ENCODE data around the gene PARD3.

PARD3 gene

DNA sequence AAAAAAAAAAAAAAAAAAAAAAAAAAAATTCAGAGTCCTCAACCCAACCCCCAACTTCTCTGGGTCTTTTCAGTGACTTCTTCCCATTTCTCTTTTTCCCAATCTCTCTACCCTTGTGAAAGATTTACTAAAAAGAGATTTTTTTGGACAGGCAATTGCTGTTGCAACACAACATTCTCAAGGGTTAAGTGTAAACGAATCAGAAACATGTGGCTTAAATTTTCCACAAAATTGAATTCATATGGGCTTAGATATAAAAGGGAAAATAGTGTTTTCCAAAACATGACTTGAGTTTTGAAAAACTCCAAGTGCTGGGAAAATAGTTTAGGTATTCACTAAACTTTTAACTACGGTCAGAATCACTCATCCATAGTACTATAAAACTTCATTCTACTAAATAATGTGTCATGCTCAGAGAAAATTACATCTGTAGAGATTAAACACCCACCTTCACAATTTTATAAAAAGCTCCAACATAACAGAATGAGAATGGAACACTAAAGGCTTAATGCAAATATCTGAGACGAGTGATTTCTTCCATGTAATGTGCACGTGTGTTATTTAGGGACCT is 643.1 kb downstream of the PARD3 start:
- TF ChIP-seq, protein P1, sequence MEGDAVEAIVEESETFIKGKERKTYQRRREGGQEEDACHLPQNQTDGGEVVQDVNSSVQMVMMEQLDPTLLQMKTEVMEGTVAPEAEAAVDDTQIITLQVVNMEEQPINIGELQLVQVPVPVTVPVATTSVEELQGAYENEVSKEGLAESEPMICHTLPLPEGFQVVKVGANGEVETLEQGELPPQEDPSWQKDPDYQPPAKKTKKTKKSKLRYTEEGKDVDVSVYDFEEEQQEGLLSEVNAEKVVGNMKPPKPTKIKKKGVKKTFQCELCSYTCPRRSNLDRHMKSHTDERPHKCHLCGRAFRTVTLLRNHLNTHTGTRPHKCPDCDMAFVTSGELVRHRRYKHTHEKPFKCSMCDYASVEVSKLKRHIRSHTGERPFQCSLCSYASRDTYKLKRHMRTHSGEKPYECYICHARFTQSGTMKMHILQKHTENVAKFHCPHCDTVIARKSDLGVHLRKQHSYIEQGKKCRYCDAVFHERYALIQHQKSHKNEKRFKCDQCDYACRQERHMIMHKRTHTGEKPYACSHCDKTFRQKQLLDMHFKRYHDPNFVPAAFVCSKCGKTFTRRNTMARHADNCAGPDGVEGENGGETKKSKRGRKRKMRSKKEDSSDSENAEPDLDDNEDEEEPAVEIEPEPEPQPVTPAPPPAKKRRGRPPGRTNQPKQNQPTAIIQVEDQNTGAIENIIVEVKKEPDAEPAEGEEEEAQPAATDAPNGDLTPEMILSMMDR (IDR thresholded peaks at IDR 0.05), result no peak
- no peak for DNase-seq
- Histone ChIP-seq H3K9me3 (no peaks in the 10 kb centered on the region), H3K4me1 (no peaks in the 10 kb centered on the region), H3K27ac (no peak overlapping the region), H3K4me3 (no peak overlapping the region), H3K36me3 (no peaks in the 10 kb centered on the region), H3K27me3 (no peaks in the 10 kb centered on the region)
- intact Hi-C loops (cut with DNase I; ENCODE audit: low total_unique reads), result no loop called here

DNA sequence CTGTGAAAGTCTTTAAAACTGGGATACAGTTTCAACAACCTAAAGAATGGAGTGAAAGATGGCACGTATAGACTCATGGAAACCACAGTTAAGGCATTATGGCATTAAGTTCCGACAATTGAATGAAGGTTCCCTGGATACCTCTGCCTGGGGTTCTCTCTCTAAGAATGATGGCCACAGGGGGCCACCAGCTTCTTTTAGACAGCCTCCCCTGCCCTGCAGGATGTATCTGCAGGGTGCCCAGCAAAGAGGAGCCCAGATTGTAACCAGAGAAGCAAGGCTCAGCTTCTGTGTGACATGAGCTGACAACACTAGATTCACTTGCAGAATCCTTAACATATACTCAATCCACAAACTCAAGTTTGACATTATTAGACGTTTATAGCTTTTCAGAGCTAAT is 645.4 kb downstream of the PARD3 start:
- Histone ChIP-seq H3K4me1 (no peaks in the 10 kb centered on the region), H3K4me3 (no peak overlapping the region), H3K36me3 (no peaks in the 10 kb centered on the region), H3K9me3 (no peaks in the 10 kb centered on the region), H3K27me3 (no peaks in the 10 kb centered on the region), H3K27ac (no peak overlapping the region)
- no peak for DNase-seq
- TF ChIP-seq, protein P1 (IDR thresholded peaks at IDR 0.05), result no peak
- intact Hi-C loops (cut with DNase I; ENCODE audit: low total_unique reads), result no loop called here

DNA sequence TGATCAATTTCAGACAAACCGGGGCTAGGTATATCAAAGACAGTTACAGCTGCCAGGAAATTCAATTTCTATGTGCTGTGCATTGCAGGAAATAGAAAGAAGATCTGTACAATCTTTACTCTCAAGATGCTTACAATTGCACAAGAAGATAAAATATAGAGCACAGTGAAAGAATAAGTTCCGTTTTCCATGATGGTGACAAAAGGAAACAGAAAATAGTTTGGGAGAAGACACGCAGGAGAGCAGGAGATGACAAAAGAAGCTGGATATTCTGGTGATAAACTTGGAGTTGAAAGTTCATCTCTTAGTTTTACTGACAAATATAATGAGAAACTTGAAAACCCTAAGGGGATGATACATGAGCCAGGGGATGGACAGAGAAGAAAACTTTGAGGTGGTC is 646.0 kb downstream of the PARD3 start:
- intact Hi-C loops (cut with DNase I; ENCODE audit: low total_unique reads), result no loop called here
- no peaks in the 10 kb centered on the region for H3K4me1 ChIP-seq
- H3K4me3 ChIP-seq, result no peak overlapping the region
- H3K27ac ChIP-seq, result no peak overlapping the region
- H3K36me3 ChIP-seq, result no peaks in the 10 kb centered on the region
- no peaks in the 10 kb centered on the region for H3K9me3 ChIP-seq
- DNase-seq, result no peak
- TF ChIP-seq, protein P1 (IDR thresholded peaks at IDR 0.05), result no peak
- H3K27me3 ChIP-seq, result no peaks in the 10 kb centered on the region

DNA sequence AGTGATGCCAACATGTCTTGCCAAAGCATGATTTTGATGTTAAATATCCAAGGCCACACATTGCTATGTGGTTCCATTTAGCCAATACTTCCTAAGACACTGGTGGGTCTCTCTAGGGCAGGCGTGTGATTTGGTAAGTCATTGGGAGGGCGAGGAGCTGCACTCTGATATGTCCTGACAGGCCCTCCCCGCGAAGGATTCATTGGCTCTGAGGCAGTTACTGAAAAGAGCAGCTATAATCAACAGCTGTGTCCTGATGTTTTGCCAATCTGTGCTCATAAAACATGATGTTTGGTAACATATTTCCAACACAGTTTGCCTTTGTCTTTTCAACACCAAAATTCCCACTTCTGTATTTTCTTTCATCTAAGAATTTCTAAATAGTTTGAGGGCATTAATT is 646.7 kb downstream of the PARD3 start:
- Histone ChIP-seq H3K4me3 (no peak overlapping the region), H3K4me1 (no peaks in the 10 kb centered on the region), H3K9me3 (no peaks in the 10 kb centered on the region), H3K27ac (no peak overlapping the region), H3K36me3 (no peaks in the 10 kb centered on the region), H3K27me3 (no peaks in the 10 kb centered on the region)
- DNase-seq, result no peak
- TF ChIP-seq, protein P1 (IDR thresholded peaks at IDR 0.05), result no peak
- intact Hi-C loops (cut with DNase I; ENCODE audit: low total_unique reads), result no loop called here

DNA sequence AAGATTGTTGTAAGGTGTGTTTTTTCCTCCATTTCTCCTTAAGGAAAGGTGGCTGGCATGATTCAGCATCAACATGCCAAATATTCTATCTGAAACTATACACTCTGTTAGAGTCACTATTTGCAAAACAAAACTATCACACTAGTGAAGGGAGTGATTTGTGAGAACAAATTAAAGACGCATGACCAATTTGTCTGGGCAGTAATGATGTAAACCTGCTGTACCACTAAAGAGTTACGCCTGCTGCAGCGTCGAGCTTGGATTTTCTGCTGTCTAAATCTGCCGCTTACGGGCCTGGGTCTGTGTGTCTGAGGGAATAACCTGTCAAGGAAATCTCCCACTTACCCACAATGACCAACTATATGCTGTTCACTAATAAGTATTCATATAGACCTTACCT is 648.3 kb downstream of the PARD3 start:
- intact Hi-C loops (cut with DNase I; ENCODE audit: low total_unique reads), result no loop called here
- TF ChIP-seq, protein P1 (IDR thresholded peaks at IDR 0.05), result no peak

DNA sequence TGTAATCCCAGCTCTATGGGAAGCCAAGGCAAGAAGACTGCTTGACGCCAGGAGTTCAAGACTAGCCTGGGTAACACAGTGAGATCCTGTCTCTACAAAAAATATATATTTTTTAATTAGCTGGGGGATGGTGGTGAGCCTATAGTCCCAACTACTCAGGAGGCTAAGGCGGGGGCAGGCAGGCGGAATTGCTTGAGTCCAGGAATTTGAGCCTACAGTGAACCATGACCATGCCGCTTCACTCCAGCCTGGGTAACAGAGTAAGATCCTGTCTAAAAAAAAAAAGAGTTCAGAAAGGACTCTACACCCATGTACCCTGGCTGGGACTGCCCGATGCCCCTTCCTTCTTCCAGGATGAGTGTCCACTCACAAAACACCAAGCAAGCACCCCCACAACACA is 648.7 kb downstream of the PARD3 start:
- no peak for DNase-seq
- no peaks in the 10 kb centered on the region for H3K36me3 ChIP-seq
- H3K4me3 ChIP-seq, result no peak overlapping the region
- TF ChIP-seq, protein P1 (IDR thresholded peaks at IDR 0.05), result no peak
- intact Hi-C loops (cut with DNase I; ENCODE audit: low total_unique reads), result no loop called here
- H3K9me3 ChIP-seq, result no peaks in the 10 kb centered on the region
- no peaks in the 10 kb centered on the region for H3K27me3 ChIP-seq
- H3K4me1 ChIP-seq, result no peaks in the 10 kb centered on the region
- no peak overlapping the region for H3K27ac ChIP-seq

More for the DNA sequence above, 648.3 kb downstream of the PARD3 start:
- Histone ChIP-seq H3K9me3 (no peaks in the 10 kb centered on the region), H3K4me3 (no peak overlapping the region), H3K27ac (no peak overlapping the region), H3K27me3 (no peaks in the 10 kb centered on the region), H3K36me3 (no peaks in the 10 kb centered on the region), H3K4me1 (no peaks in the 10 kb centered on the region)
- no peak for DNase-seq
